Measurements from ENCODE around the gene NODAL. TPM values are rescaled to one million over a fixed set of nuclear protein-coding genes. Genes with fewer than 3 reads are reported as not detected.

NODAL gene
- total RNA-seq, 2 experiments from 2014 or later, result not detected

GRCh38 chr10:70435241-70436085 lies 6.0 kb downstream of the NODAL start:
- H3K27me3 Mint-ChIP-seq, result peaks cover 23% of the 10 kb centered on the region
- ATAC-seq (ENCODE audit: low read depth) (no peak), DNase-seq (no peak)
- peaks cover 4% of the 10 kb centered on the region for H3K4me1 Mint-ChIP-seq
- POLR2A ChIA-PET, result no interaction called here
- H3K4me3 Mint-ChIP-seq, result no peak overlapping the region
- peaks cover 5% of the 10 kb centered on the region for H3K36me3 Mint-ChIP-seq
- H3K27ac Mint-ChIP-seq, result no peak overlapping the region
- no peaks in the 10 kb centered on the region for H3K9me3 Mint-ChIP-seq

DNA sequence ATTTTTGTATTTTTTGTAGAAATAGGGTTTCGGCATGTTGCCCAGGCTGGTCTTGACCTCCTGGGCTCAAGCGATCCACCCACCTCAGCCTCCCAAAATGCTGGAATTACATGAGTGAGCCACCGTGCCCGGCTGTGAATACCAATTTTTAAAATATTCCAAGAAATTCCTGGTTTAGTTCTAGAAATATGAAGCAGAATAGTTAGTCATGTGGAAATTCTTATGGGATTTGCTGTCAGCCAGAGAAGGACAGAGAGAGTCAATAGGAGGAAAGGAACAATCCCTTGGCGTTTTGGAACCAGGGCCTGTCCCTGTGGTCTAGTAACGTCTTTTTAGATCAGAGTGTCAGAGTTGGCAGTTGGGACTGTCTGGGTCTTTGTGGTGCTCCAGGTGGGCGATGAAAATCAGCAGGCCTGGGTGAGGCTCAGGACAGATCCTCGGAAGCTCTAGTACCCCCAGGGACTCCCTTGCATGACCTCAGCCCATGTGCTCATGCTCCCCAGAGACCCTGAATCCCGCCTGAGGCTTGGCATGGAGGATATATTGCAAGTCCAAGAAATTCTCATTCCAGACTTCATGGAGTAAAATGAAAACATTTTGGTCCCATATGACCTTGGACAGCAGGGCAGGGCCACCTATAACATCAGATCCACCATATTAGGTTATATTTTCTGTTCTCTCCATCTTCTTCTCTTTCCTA lies 7.8 kb downstream of the NODAL start:
- DNase-seq, result no peak
- peaks cover 5% of the 10 kb centered on the region for H3K36me3 Mint-ChIP-seq
- peaks cover 7% of the 10 kb centered on the region for H3K27me3 Mint-ChIP-seq
- no peak overlapping the region for H3K4me3 Mint-ChIP-seq
- no peak for ATAC-seq (ENCODE audit: low read depth)
- H3K9me3 Mint-ChIP-seq, result no peaks in the 10 kb centered on the region
- POLR2A ChIA-PET, result interaction anchor here (0.7 kb wide), 1 partner anchor 30 kb away, joined by 3 read pairs; the partner anchor contains the start of gene EIF4EBP2
- H3K27ac Mint-ChIP-seq, result no peak overlapping the region
- peaks cover 4% of the 10 kb centered on the region for H3K4me1 Mint-ChIP-seq

DNA sequence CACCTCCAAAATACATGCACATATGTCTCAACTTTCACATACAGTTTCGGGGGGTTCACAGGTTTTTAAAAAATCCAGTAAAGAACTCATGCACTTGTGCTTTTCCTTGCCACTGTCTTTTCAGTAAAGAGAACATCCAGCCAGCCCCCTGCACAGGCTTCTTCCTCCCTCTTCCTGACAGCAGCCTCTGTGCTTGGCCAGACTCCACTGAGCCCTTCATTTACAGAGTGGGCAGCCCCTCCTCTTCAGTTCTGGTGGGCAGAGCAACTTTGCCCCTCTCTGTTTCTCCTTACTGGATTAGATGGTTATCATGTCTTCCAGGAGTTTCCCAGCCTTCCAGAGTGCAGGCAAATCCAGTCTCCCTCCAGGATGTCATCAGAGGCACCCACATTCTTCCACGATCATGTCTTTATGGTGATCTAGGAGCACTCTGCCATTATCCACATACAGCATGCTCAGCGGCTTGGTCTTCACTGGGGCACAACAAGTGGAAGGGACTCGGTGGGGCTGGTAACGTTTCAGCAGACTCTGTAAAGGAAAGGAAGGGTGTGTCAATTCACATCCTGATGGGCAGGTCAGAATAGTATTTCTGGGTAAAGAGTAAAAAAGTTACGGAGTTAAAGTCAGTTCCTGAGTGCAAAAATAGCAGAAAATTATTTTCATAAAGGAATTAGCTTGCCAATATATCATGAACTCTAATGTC lies 8.8 kb downstream of the NODAL start:
- DNase-seq, result no peak
- peaks cover 7% of the 10 kb centered on the region for H3K36me3 Mint-ChIP-seq
- peak overlapping the region; percentile 22 for H3K27ac Mint-ChIP-seq
- H3K27me3 Mint-ChIP-seq, result peaks cover 2% of the 10 kb centered on the region
- peaks cover 4% of the 10 kb centered on the region for H3K4me1 Mint-ChIP-seq
- ATAC-seq (ENCODE audit: low read depth), result no peak
- peak overlapping the region; percentile 54 for H3K4me3 Mint-ChIP-seq
- POLR2A ChIA-PET, result interaction anchor here (0.7 kb wide), 1 partner anchor 29 kb away, joined by 3 read pairs; the partner anchor contains the start of gene EIF4EBP2
- H3K9me3 Mint-ChIP-seq, result no peaks in the 10 kb centered on the region

GRCh38 chr10:70432101-70432500 lies 9.4 kb downstream of the NODAL start:
- H3K4me3 Mint-ChIP-seq, result no peak overlapping the region
- no peak for ATAC-seq (ENCODE audit: low read depth)
- no peak for DNase-seq
- POLR2A ChIA-PET, result no interaction called here
- no peak overlapping the region for H3K27ac Mint-ChIP-seq
- no peaks in the 10 kb centered on the region for H3K9me3 Mint-ChIP-seq
- peaks cover 4% of the 10 kb centered on the region for H3K4me1 Mint-ChIP-seq
- no peaks in the 10 kb centered on the region for H3K27me3 Mint-ChIP-seq
- peaks cover 7% of the 10 kb centered on the region for H3K36me3 Mint-ChIP-seq

- H3K9me3 Mint-ChIP-seq, result no peaks in the 10 kb centered on the region
- H3K27ac Mint-ChIP-seq, result no peak overlapping the region
- ATAC-seq (ENCODE audit: low read depth), result no peak
- peaks cover 7% of the 10 kb centered on the region for H3K36me3 Mint-ChIP-seq
- DNase-seq, result no peak
- H3K4me1 Mint-ChIP-seq, result peaks cover 4% of the 10 kb centered on the region
- H3K27me3 Mint-ChIP-seq, result no peaks in the 10 kb centered on the region
- H3K4me3 Mint-ChIP-seq, result no peak overlapping the region
- POLR2A ChIA-PET, result interaction anchor here (0.8 kb wide), 1 partner anchor 25 kb away, joined by 3 read pairs; no protein-coding TSS in a partner anchor
Measured at GRCh38 chr10:70430493-70431445, 10.7 kb downstream of the NODAL start.

GRCh38 chr10:70426823-70427222 lies 14.7 kb downstream of the NODAL start:
- Mint-ChIP-seq H3K4me1 (peaks cover 2% of the 10 kb centered on the region), H3K4me3 (no peak overlapping the region), H3K27ac (no peak overlapping the region), H3K27me3 (no peaks in the 10 kb centered on the region), H3K36me3 (peaks cover 17% of the 10 kb centered on the region), H3K9me3 (no peaks in the 10 kb centered on the region)
- DNase-seq, result no peak
- POLR2A ChIA-PET, result no interaction called here
- ATAC-seq (ENCODE audit: low read depth), result no peak

DNA sequence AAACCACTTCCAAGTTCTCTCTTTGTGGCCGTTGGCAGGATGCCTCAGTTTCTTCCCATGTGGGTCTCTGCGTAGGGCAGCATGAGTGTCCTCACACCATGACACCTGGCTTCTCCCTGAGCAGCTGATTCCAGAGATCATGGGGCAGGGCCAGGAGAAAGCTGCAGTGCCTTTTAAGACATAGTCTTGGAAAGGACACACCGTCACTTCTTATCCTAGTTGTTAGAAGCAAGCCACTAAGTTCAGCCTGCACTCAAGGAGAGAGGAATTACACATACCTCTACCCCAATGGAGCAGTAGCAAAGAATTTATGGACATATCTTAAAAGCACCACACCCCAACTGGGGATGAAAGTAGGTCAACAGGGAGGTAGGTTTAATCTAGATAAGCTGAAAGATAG lies 16.4 kb downstream of the NODAL start:
- no peak for ATAC-seq (ENCODE audit: low read depth)
- H3K27ac Mint-ChIP-seq, result no peak overlapping the region

DNA sequence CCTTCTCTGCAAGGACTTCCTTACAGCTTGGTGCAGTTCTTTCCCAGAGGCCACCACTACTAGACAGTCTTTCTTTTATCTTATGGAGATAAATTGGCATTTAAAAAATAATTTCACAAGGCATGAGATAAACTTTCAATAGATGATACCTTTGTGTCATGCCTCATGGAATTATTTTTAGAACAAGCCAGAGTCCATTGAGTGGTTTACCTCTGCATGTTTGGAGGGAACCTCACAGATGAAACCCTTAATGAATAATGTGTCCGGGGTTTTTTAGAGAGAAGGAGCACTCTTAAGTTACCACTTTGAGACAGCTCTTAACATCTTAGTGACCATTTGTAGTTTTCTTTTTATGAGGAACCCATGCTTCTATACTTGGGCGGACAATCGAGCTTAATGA lies 17.2 kb downstream of the NODAL start:
- Mint-ChIP-seq H3K4me1 (peaks cover 4% of the 10 kb centered on the region), H3K27me3 (no peaks in the 10 kb centered on the region), H3K9me3 (no peaks in the 10 kb centered on the region), H3K27ac (no peak overlapping the region), H3K36me3 (peaks cover 26% of the 10 kb centered on the region), H3K4me3 (no peak overlapping the region)
- DNase-seq, result no peak
- POLR2A ChIA-PET, result no interaction called here
- no peak for ATAC-seq (ENCODE audit: low read depth)

More for the DNA sequence above, 16.4 kb downstream of the NODAL start:
- Mint-ChIP-seq H3K9me3 (no peaks in the 10 kb centered on the region), H3K4me1 (peaks cover 2% of the 10 kb centered on the region), H3K27me3 (no peaks in the 10 kb centered on the region), H3K4me3 (no peak overlapping the region), H3K36me3 (peaks cover 20% of the 10 kb centered on the region)
- POLR2A ChIA-PET, result no interaction called here
- no peak for DNase-seq

DNA sequence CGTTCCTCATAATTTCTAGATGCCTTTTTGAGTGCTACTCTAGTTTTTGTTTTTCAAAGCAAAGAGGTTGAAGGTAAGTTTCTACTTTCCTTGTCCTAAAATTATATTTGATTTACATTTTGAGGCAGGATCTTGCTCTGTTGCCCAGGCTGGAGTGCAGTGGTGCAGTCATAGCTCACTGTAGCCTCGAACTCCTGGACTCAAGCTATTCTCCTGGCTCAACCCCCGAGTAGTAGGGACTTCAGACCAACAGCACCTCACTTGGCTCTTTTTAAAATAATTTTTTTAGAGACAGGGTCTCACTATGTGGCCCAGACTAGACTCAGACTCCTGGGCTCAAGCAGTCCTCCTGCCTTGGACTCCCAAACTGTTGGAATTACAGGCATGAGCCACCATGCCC lies 22.8 kb downstream of the NODAL start:
- no peak for ATAC-seq (ENCODE audit: low read depth)
- H3K4me3 Mint-ChIP-seq, result no peak overlapping the region
- no peak overlapping the region for H3K27ac Mint-ChIP-seq
- DNase-seq, result no peak
- no peaks in the 10 kb centered on the region for H3K27me3 Mint-ChIP-seq
- POLR2A ChIA-PET, result interaction anchor here (0.8 kb wide), 1 partner anchor 15 kb away, joined by 3 read pairs; the partner anchor contains the start of gene EIF4EBP2
- H3K9me3 Mint-ChIP-seq, result no peaks in the 10 kb centered on the region
- H3K36me3 Mint-ChIP-seq, result peaks cover 30% of the 10 kb centered on the region
- H3K4me1 Mint-ChIP-seq, result peaks cover 19% of the 10 kb centered on the region

DNA sequence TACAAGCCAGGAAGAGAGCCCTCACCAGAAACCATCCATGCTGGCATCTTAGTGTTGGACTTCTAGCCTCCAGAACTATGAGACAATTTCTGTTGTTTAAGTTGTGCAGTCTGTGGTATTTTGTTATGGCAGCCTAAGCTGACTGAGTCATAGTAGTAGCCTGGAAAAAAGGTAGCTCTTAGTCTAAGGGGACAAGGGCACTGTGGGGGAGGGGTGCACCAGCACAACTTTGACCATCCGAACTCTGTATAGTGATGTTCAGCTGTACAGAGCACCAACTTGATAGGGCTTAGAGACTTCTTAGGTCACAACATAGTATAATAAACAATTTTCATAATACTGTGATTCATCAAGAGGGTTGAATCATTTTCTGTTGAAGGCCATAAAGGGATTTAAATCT lies 23.3 kb downstream of the NODAL start:
- no peaks in the 10 kb centered on the region for H3K27me3 Mint-ChIP-seq
- no peak overlapping the region for H3K27ac Mint-ChIP-seq
- DNase-seq (no peak), ATAC-seq (ENCODE audit: low read depth) (no peak)
- H3K4me1 Mint-ChIP-seq, result peaks cover 19% of the 10 kb centered on the region
- H3K4me3 Mint-ChIP-seq, result no peak overlapping the region
- POLR2A ChIA-PET, result interaction anchor here (0.8 kb wide), 1 partner anchor 15 kb away, joined by 3 read pairs; the partner anchor contains the start of gene EIF4EBP2
- H3K36me3 Mint-ChIP-seq, result peaks cover 31% of the 10 kb centered on the region
- no peaks in the 10 kb centered on the region for H3K9me3 Mint-ChIP-seq

DNA sequence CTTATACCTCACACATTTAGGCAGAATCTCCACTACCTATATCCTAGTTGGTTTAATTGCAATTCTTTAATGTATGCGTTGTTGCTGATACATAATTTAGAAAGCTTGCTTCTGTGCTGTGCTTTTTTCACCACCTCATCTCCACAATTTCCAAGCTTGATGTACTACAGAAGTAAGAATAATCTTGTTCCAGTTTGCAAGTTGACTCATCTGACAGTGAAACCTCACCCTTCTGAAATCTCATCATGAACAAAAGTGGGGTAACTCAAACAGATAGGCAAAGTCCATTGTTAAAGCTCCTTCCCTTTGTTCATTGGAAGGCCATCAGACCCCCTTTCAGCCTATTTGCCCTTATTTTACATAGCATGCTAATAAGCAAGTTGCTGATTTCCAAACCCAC lies 23.9 kb downstream of the NODAL start:
- H3K27ac Mint-ChIP-seq, result no peak overlapping the region
- ATAC-seq (ENCODE audit: low read depth) (no peak), DNase-seq (no peak)
- no peaks in the 10 kb centered on the region for H3K27me3 Mint-ChIP-seq
- H3K9me3 Mint-ChIP-seq, result no peaks in the 10 kb centered on the region
- H3K36me3 Mint-ChIP-seq, result peaks cover 26% of the 10 kb centered on the region
- peaks cover 20% of the 10 kb centered on the region for H3K4me1 Mint-ChIP-seq
- POLR2A ChIA-PET, result interaction anchor here (1.6 kb wide), 1 partner anchor 12 kb away, joined by 9 read pairs; no protein-coding TSS in a partner anchor
- no peak overlapping the region for H3K4me3 Mint-ChIP-seq

DNA sequence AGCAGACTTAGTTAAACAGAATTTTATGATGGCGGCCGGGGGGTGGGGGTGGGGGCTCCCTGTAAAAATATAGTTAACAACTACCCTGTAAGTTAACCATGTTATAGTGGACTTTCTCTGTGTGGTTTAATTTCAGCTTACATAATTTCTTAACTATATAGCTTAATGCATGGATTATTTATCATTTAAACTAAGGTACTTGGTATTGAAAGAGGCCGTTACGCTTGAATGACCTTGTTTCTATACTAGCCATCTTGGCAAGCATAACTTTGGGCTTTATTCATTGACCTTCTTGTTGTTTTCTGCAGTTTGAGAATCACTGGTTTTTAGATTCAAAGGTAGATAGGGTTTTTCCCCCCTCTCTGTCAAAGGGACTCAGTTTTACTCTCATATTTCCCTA lies 29.1 kb downstream of the NODAL start:
- no peaks in the 10 kb centered on the region for H3K9me3 Mint-ChIP-seq
- H3K27me3 Mint-ChIP-seq, result no peaks in the 10 kb centered on the region
- no peak overlapping the region for H3K27ac Mint-ChIP-seq
- H3K4me3 Mint-ChIP-seq, result no peak overlapping the region
- no peak for DNase-seq
- ATAC-seq (ENCODE audit: low read depth), result no peak
- POLR2A ChIA-PET, result no interaction called here
- peaks cover 34% of the 10 kb centered on the region for H3K36me3 Mint-ChIP-seq
- H3K4me1 Mint-ChIP-seq, result peaks cover 28% of the 10 kb centered on the region

All from activated naive CD8-positive, alpha-beta T cell treated with anti-CD3 and anti-CD28 coated beads, Interleukin-2, amount 10 ng/mL, durations not matched to agents 7 days and 5 days (primary cell).